HG03442 (cell line): Measurements from ENCODE around the gene ZNF800.

Experiments used
- ATAC-seq: cut with Tn5 transposase; IDR thresholded peaks from one replicate; pipeline ENCODE4 v1.9.1; 2021; ENCODE audit warnings: mild to moderate bottlenecking, moderate library complexity; ENCODE audit not compliant: unreplicated experiment

Gene ZNF800

DNA sequence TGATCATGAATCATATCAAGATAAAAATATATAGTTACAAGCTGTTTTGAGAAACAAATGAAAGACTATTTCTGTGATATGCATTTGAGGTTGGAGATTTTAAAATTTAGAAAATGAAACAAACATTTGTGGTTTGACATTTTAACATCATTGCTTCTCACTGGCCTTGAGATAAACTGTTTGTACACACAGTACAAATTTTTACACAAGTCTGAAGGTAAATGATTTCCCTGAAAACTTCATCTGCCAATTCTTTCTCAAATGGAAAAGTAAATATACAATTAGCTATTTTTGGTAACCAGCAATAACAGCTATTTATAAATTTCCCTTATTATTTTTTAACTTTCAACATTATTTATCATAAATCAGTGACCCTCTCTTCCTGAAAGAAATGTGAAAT, 38.6 kb downstream of the ZNF800 start:
- no peak for ATAC-seq

DNA sequence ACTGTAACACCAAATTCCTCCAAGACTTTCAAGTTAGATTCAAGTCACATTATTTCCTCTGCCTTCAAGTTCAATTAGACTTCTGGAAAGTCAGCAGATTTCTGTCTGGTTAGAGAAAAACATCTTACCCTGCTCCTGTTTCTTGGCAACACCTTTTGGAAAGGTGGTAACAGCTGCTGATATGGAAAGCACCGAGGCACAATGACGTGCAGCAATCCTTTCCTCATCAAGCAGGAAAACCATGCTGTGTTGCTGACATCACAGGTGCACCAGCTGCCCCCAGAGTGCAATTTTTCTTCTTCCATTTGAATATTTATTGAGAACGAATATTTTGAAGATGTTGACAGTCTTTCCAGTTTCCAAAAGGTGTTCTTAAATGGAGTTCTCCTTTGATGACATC, 41.9 kb downstream of the ZNF800 start:
- ATAC-seq: no peak

DNA sequence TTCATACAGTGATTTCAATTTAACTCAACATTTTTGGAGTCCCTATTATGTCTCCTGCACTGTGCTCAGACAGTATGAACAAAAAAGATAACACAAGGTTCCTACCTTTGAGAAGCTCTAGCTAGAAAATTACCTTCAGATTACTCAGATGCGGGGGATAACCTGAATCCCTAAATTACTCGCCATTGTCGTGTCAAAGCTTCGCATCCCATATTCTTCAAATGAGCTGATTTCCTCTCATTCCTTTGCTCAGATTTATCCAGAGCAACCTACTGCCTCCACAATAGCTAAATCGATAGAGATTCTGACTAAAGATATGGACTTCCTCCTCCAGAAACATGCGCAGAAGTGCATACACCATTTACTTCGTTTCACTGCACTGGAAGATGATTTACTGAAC, 42.6 kb downstream of the ZNF800 start:
- ATAC-seq: no peak

DNA sequence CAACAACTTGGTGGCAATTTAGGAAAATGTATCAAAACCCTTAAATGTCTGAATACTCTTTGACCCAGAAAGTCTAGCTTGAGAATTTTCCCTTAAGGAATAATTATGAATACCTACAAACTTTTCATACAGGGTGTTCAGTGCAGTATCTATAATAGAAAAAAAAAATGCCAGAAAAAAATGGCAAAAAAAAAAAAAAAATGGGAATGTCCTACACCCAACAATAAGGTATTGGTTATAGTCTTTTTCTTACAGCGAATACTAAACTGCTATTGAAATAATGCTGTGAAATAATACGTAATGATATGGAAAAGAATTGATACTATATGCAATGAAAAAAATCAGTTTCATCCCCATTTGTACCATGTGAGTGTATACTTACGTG, 44.3 kb downstream of the ZNF800 start:
- no peak for ATAC-seq

DNA sequence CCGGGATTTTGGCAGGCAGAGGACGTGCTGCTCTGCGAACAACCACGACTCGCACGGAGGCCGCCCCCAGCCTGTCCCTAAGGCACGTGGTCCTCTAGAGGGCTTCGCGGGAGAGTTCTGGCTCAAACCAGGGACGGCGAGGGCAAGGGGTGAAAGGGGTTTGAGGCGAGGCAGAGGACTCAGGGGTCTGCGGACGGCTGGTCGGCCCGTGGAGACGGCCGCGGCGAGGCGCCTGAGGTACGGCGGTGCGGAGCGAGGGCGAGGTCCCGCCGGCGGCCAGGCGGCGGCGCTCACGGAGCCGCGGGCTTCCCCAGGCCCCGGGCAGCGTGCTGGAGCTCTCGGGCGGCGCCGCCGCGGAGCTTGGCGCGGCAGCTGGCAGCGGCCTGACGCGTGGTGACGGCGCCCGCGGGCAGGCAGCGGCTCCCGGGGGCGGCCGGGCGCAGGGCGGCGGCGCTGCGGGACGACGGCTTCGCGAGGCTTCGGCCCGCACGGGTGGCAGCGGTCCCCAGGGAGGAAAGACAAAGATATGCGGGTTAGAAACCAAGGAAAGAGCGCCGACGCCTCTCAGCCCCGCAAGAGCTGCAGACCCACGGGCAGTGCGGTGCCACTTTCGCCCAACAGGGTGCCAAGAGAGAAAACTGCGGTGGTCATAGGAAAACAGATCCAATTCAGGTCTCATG, 44.8 kb downstream of the ZNF800 start:
- peak; percentile 95 for ATAC-seq

DNA sequence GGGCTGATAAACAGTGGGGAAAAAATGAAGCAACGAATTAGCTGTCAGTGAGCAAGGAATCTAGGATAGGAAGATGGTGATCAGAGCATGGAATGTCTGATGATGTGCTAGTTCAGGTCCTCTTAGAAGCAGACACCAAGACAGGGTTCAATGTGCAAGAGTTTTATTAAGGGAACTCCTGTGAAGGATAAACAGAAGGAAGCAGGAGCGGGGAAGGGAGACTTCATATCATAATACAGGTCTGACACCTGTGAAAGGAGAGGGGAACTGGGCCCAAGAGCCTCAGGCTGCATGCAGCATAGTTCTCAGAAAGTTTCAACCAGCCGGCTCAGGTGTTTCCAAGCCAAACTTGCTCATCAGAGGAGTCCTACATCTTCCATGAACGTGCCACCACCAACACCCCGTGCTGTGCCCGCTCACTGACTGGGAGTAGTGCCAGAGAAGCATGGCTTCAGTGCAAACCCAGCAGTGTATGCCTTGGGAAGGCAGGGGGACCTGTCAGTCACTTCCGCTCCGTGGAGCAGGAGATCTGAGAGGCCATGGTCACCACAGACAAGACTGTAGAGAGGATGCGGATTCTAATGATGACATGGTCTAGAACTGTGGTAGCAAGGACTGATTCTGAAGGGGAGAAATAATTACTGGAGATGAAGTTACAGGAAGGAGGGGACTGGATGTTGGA, 45.8 kb downstream of the ZNF800 start:
- no peak for ATAC-seq

DNA sequence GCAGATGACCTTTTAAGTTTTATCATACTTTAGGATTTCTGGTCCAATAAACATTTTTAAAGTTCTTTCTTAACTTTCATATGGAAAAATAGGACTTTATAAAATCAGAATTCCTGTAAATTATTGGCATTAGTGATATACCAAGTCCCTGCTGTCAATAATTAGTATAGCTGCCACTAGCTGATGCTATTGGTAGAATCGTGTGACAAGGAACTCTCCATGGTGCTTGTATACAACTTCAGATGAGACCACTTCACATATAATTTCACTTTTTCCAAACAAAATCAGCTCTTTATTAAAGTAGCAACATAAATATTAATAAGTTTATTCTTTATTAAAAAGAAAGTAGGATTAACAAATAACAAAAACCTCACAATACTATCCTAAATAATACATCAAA, 49.9 kb downstream of the ZNF800 start:
- no peak for ATAC-seq

DNA sequence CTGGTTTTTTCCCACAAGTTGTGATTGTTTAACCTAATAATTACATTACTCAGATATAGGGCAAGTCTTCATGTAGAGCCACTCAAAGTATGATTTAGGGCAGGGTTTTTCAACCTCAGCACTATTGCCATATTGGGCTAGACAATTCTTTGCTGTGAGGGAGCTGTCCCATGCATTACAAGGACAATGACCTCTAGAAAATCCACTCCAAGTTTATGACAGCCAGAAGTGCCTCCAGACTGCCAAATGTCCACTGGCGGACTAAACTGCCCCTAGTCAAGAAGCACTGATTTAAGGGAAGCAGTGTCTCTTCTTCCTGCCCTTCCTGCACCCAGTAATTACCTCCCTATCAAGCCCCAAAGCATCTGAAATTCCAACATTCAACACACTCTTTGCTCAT, 54.4 kb downstream of the ZNF800 start:
- ATAC-seq: no peak

DNA sequence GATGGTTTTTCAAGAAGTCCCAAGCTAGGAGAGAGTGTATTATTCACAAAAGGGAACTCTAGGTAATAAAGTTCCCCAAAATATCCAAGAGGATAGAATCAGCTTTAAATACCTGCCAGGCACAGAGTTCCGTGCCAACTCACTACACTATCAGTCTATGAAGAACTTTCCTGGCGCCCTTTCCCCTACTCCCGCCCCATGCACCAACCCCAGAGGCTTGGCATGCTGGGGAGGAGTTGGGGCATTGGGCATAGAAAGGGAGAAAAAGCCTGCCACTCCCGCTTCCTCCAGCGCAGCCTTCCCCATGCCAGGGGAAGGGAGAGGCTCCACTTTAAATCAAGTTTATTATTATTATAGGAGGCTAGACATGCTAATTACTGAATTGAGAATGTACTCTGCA, 54.9 kb downstream of the ZNF800 start:
- ATAC-seq: no peak

DNA sequence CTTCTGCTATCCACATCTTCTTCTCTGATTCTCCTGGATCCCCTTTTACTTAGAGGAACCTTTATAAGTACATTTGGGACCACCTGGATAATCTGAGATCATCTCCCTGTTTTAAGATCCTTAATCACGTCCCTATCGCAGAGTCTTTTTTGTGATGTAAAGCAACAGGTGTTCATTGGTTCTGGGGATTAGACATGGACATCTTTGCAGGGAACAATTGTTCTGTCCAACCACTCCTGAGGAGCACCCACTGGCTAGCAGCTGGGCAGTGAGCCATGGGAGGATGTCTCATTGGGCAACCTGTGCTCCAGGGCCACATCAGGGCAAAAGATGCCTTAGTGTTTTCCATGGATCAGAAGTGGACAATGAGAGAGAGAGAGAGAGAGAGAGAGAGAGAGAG, 56.0 kb downstream of the ZNF800 start:
- ATAC-seq: no peak

DNA sequence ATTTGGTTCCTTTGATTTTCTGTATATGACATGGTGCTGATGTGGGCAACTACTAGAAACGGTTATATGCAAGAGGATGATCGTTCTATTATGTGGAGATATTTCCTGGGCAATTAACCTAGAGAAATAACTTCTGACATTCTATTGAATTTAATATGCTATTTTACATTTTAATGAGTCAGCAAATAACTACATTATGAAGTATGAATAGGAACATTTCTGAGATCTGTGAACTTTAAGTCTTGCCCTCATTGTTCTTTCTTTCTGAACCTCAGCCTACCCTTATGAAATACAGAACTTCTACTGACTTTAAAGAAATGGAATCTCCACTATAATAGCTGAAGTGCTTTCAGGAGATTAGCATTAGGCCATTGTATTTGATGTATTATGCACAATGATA, 59.6 kb downstream of the ZNF800 start:
- no peak for ATAC-seq

DNA sequence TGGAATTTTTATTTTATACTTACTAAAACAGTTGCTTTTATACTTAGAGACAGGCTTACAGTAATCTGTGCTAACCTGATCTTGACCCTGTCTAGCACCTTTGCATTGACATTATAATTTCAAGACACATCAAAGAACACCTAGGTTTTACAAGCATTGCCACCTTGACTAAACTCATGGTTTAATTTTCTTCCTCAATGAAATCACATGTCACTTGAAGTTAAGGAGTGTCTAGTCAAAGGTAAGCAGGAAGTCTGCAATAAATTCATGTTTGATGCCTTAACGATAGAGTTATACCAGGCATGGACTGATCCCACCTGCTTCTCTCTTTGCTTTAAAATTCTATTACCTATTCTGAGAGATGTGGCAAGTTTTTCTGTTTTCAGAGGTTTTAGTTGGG, 62.4 kb downstream of the ZNF800 start:
- ATAC-seq: no peak

DNA sequence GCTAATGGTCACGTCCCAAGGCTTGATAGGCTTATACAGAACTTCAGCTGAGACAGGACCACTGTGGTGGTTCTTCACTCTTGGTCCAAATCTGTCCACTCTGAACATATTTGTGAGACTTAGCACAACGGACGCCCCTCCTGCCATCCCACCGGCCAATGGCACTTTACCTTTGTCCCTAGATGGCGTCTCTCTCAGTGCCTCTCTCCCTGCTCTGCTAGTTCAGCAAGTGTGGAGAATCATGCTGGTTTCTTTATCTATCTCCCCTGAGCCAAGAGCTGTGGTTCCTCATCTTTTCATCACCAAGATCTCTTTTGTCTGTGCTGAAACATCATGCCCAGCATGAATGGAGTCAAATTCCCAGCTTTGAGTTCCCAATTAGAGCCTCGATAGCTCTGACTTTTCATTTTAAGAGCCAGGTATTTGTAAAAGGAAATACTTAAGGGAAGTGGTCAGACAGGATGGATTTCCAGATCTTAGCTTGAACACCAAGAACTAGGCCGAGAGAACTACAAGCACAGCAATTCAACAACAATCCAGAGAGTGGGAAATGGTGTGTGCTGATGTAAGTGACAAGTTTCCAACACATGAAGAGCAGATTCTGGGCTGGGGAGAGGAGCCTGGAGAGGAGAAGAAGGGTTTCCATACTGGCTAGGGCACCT, 69.5 kb downstream of the ZNF800 start:
- no peak for ATAC-seq

DNA sequence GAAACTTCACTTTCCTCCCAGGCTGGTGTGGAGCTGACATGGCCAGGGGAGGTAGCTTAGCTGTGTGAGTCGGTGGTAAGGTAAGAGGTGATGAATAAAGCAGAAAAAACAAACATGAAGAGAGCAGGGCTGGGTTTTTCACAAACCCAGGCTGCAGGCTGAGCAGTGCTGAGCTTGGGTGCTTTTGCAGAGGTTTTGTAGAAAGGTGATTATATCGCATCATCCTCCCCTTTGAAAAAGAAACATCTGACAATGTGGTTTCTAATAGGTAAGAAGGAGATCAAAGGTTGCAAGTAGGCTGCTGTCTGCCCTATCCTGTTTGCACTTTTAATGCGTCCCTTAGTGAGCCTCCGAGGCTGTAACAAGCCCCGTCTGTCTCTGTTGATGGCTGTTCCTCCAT, 70.2 kb downstream of the ZNF800 start:
- ATAC-seq: no peak

DNA sequence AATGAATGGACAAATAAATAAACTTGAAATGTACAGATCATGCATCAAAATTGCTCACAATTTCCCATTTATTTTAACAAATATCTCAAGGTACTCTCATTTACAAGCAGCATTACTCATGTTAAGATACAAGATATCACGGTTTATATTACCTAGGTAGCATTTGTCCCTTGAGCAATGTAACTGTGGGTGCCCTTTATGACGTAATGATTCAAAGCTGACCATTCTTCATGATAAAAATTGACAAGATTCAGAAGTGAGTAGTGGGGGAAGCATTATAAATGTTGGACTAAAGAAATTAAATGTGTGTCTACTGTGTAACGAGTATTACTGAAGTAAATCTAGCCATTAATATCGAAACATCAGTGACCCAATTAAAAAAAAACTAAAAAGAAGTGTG, 71.5 kb downstream of the ZNF800 start:
- ATAC-seq: no peak
